Activated CD8-positive, alpha-beta memory T cell treated with anti-CD3 and anti-CD28 coated beads, Interleukin-2, amount 10 ng/mL, durations not matched to agents 7 days and 5 days (primary cell): ENCODE results near the gene BRSK2. TPM values are rescaled to one million over a fixed set of nuclear protein-coding genes. Genes with fewer than 3 reads are reported as not detected.

Source experiments
- ATAC-seq: fragments of 150-1000 bp; cut with Tn5 transposase; one replicate; pipeline ENCODE4 v1.10.0; 2021; ENCODE audit warnings: moderate library complexity
- CTCF ChIA-PET: fragments of 350-600 bp; sonication (Branson Sonifier 250); formaldehyde crosslinking; loops from one replicate; lab custom pipeline; 2021; ENCODE audit warnings: antibody characterized with exemption; lab: Charles Lee
- DNase-seq: peaks from one replicate; pipeline ENCODE4 v3.0.0-alpha.2; 2020
- H3K27ac Mint-ChIP-seq: one replicate; pipeline ENCODE4 v1.8.0; 2021; ENCODE audit warnings: mild to moderate bottlenecking, mixed read lengths
- H3K27me3 Mint-ChIP-seq: one replicate; pipeline ENCODE4 v1.8.0; 2021; ENCODE audit warnings: mixed read lengths
- H3K36me3 Mint-ChIP-seq: one replicate; pipeline ENCODE4 v1.8.0; 2021; ENCODE audit warnings: mild to moderate bottlenecking, mixed read lengths
- H3K4me1 Mint-ChIP-seq: one replicate; pipeline ENCODE4 v1.8.0; 2021; ENCODE audit warnings: mixed read lengths
- H3K4me3 Mint-ChIP-seq: one replicate; pipeline ENCODE4 v1.8.0; 2021; ENCODE audit warnings: mild to moderate bottlenecking, moderate library complexity, mixed read lengths
- H3K9me3 Mint-ChIP-seq: one replicate; pipeline ENCODE4 v1.8.0; 2022; ENCODE audit warnings: low read depth, mixed read lengths
- total RNA-seq, 2 experiments: library from RNA; stranded (reverse); gene quantifications; one replicate each; pipeline ENCODE4 v1.2.3, GENCODE V29; 2021

Gene BRSK2
- total RNA-seq, 2 experiments from 2014 or later: 0.40 TPM; not detected in 1

DNA sequence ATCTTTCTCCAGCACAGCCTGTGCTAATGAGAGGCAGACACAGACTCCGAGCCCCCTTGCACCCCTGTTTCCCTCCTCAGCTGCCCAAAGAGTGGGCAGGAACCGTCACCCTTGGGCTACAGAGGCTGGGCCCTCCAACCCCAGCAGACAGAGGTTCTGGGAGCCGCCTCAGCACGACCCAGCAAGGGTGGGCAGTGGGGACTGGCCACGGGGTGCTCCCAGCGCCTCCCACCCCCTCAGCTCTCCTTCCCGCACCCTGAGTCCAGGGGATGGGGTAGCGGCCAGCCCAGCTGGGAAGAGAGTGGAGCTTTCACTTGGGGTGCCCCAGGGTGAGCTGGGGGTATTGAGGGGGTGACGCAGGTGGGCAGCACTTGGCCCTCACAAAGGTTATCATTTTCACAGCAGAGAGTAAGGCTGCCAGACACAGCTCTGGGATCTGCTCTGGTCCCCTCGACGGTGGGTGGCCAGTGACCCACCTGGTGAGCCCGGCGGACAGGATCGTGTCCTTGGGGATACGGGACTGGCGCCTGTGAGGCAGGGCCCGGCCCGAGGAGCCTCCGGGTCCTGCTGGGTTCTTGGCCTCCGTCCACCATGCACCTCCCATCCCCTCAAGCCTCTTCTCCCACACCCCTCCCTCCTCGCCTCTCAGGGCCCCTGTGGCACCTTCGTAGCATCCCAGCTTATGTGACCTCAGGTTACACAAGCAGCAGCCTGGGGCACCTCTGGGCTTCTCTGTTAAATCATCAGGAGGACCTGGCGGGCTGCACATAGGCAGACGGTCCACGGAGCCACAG, 14.4 kb upstream of the BRSK2 start:
- H3K4me3 Mint-ChIP-seq: no peak overlapping the region
- no peaks in the 10 kb centered on the region for H3K4me1 Mint-ChIP-seq
- H3K27ac Mint-ChIP-seq: no peak overlapping the region
- DNase-seq (no peak), ATAC-seq (no peak)
- CTCF ChIA-PET: no interaction called here
- H3K27me3 Mint-ChIP-seq: peaks cover 11% of the 10 kb centered on the region
- no peaks in the 10 kb centered on the region for H3K9me3 Mint-ChIP-seq
- no peaks in the 10 kb centered on the region for H3K36me3 Mint-ChIP-seq

GRCh38 chr11:1375955-1376258, 13.8 kb upstream of the BRSK2 start:
- Mint-ChIP-seq H3K4me1 (no peaks in the 10 kb centered on the region), H3K36me3 (no peaks in the 10 kb centered on the region), H3K4me3 (no peak overlapping the region), H3K27ac (no peak overlapping the region), H3K27me3 (peaks cover 13% of the 10 kb centered on the region), H3K9me3 (no peaks in the 10 kb centered on the region)
- DNase-seq (no peak), ATAC-seq (no peak)
- CTCF ChIA-PET: no interaction called here

- Mint-ChIP-seq H3K27me3 (peaks cover 19% of the 10 kb centered on the region), H3K27ac (no peak overlapping the region), H3K4me3 (no peak overlapping the region), H3K4me1 (peaks cover under 1% of the 10 kb centered on the region), H3K36me3 (no peaks in the 10 kb centered on the region), H3K9me3 (no peaks in the 10 kb centered on the region)
- ATAC-seq: no peak
- CTCF ChIA-PET: no interaction called here
- DNase-seq: no peak
Measured at GRCh38 chr11:1377231-1377780, 12.4 kb upstream of the BRSK2 start.

- no peaks in the 10 kb centered on the region for H3K36me3 Mint-ChIP-seq
- DNase-seq (no peak), ATAC-seq (no peak)
- CTCF ChIA-PET: interaction anchor here (0.7 kb wide), 1 partner anchor 72 kb away, joined by 3 read pairs; the partner anchor contains the start of gene TOLLIP
- no peak overlapping the region for H3K4me3 Mint-ChIP-seq
- H3K27ac Mint-ChIP-seq: no peak overlapping the region
- H3K27me3 Mint-ChIP-seq: peaks cover 27% of the 10 kb centered on the region
- H3K9me3 Mint-ChIP-seq: no peaks in the 10 kb centered on the region
- H3K4me1 Mint-ChIP-seq: peaks cover 11% of the 10 kb centered on the region
Measured at GRCh38 chr11:1381793-1382425, 7.8 kb upstream of the BRSK2 start.

- Mint-ChIP-seq H3K4me1 (peaks cover 11% of the 10 kb centered on the region), H3K27me3 (peaks cover 31% of the 10 kb centered on the region), H3K27ac (peak overlapping the region; percentile 15), H3K9me3 (no peaks in the 10 kb centered on the region), H3K4me3 (peak overlapping the region; percentile 67), H3K36me3 (no peaks in the 10 kb centered on the region)
- ATAC-seq: no peak
- CTCF ChIA-PET: interaction anchor here (0.7 to 1.0 kb wide), 2 partner anchors 71 to 73 kb away, joined by 3 to 4 read pairs; partner anchors contain the start of gene TOLLIP
- no peak for DNase-seq
Measured at GRCh38 chr11:1382429-1382828, 7.3 kb upstream of the BRSK2 start.

- DNase-seq (peak; percentile 83), ATAC-seq (peak; percentile 91)
- CTCF ChIA-PET: interaction anchor here (0.7 to 1.0 kb wide), 2 partner anchors 72 to 73 kb away, joined by 3 to 4 read pairs; partner anchors contain the start of gene TOLLIP
- peak overlapping the region; percentile 74 for H3K27ac Mint-ChIP-seq
- H3K36me3 Mint-ChIP-seq: no peaks in the 10 kb centered on the region
- peak overlapping the region; percentile 67 for H3K4me3 Mint-ChIP-seq
- peaks cover 11% of the 10 kb centered on the region for H3K4me1 Mint-ChIP-seq
- H3K27me3 Mint-ChIP-seq: peaks cover 37% of the 10 kb centered on the region
- no peaks in the 10 kb centered on the region for H3K9me3 Mint-ChIP-seq
Measured at GRCh38 chr11:1382831-1383607, 6.7 kb upstream of the BRSK2 start.

DNA sequence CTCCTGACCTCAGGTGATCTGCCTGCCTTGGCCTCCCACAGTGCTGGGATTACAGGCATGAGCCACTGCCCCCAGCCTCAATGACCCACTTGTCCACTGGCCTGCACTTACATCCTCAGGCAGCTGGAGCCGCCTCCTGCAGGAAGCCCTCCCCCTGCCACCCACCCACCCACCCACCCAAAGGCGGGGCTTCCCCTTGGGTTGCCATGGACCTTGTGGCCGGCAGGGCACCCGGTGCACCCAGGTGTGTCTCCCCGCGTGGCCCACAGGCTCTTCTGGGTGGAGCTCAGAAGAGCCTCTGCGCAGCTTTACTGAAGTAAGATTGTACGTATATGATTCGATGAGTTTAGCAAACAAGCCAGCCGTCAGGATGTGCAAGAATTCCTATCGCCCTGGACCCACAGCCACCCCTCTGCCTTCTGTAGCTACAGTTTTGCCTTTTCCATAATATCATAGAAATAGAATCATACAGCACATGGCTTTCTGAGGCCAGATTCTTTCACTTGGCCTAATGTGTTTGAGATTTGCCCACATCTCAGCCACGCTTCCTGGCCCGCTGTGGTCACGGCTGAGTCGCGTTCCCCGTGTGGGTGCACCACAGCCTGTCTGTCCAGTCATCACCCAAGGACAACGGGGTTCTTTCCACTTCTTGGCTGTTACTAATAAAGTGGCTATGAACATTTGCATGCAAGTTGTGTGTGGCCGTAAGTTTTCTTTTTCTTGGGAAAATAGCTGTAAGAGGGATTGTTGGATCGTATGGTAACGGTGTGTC, 5.3 kb upstream of the BRSK2 start:
- CTCF ChIA-PET: no interaction called here
- Mint-ChIP-seq H3K4me3 (no peak overlapping the region), H3K27ac (no peak overlapping the region), H3K4me1 (peaks cover 13% of the 10 kb centered on the region), H3K27me3 (peaks cover 38% of the 10 kb centered on the region), H3K36me3 (no peaks in the 10 kb centered on the region), H3K9me3 (no peaks in the 10 kb centered on the region)
- ATAC-seq (no peak), DNase-seq (no peak)

DNA sequence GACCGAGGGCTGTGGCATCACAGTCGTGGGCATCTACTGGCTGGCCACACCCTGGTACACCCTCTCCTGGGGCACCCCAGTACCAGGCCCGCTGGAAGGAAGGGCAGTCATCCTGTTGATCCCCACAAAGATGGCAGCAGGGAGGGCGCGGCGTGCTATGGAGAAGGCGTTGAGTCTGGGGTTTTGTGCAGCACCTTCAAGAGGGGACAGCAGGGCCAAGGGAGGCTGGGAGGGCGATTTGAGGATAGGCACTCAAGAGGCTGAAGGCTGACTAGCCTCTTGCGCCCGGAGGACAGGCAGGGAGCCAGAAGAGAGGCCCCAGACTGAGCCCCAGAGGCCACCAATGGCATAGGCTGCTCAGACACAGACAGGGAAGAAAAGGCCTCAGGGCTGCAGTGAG, 2.2 kb upstream of the BRSK2 start:
- DNase-seq (no peak), ATAC-seq (no peak)
- CTCF ChIA-PET: no interaction called here
- H3K4me1 Mint-ChIP-seq: peaks cover 11% of the 10 kb centered on the region
- no peaks in the 10 kb centered on the region for H3K9me3 Mint-ChIP-seq
- no peak overlapping the region for H3K4me3 Mint-ChIP-seq
- H3K36me3 Mint-ChIP-seq: no peaks in the 10 kb centered on the region
- peaks cover 41% of the 10 kb centered on the region for H3K27me3 Mint-ChIP-seq
- no peak overlapping the region for H3K27ac Mint-ChIP-seq

GRCh38 chr11:1387961-1388762, 1.6 kb upstream of the BRSK2 start:
- H3K4me1 Mint-ChIP-seq: peaks cover 11% of the 10 kb centered on the region
- CTCF ChIA-PET: no interaction called here
- no peak overlapping the region for H3K27ac Mint-ChIP-seq
- H3K9me3 Mint-ChIP-seq: no peaks in the 10 kb centered on the region
- DNase-seq: no peak
- no peak overlapping the region for H3K4me3 Mint-ChIP-seq
- no peaks in the 10 kb centered on the region for H3K36me3 Mint-ChIP-seq
- peaks cover 41% of the 10 kb centered on the region for H3K27me3 Mint-ChIP-seq
- no peak for ATAC-seq

DNA sequence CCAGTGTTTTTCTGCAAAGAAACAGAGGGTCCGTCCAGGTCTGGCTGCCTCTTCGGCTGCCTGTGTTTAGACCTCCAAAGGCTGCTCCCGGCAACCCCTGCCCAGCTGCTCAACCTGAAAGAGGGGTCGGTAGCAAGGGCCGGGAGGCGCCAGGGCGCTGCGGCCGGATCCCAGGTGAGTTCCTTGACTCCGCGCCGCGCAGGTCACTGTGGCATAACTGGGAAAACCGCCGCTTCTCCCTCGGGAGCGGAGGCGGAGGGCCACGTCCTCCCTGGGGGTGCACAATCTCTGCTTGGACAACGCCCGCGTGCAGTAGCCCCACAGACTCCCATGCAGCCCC, 1.0 kb upstream of the BRSK2 start:
- H3K27ac Mint-ChIP-seq: no peak overlapping the region
- H3K4me3 Mint-ChIP-seq: peak overlapping the region; percentile 48
- no peak for DNase-seq
- no peak for ATAC-seq
- H3K4me1 Mint-ChIP-seq: peaks cover 9% of the 10 kb centered on the region
- no peaks in the 10 kb centered on the region for H3K9me3 Mint-ChIP-seq
- H3K36me3 Mint-ChIP-seq: no peaks in the 10 kb centered on the region
- peaks cover 41% of the 10 kb centered on the region for H3K27me3 Mint-ChIP-seq
- CTCF ChIA-PET: no interaction called here

DNA sequence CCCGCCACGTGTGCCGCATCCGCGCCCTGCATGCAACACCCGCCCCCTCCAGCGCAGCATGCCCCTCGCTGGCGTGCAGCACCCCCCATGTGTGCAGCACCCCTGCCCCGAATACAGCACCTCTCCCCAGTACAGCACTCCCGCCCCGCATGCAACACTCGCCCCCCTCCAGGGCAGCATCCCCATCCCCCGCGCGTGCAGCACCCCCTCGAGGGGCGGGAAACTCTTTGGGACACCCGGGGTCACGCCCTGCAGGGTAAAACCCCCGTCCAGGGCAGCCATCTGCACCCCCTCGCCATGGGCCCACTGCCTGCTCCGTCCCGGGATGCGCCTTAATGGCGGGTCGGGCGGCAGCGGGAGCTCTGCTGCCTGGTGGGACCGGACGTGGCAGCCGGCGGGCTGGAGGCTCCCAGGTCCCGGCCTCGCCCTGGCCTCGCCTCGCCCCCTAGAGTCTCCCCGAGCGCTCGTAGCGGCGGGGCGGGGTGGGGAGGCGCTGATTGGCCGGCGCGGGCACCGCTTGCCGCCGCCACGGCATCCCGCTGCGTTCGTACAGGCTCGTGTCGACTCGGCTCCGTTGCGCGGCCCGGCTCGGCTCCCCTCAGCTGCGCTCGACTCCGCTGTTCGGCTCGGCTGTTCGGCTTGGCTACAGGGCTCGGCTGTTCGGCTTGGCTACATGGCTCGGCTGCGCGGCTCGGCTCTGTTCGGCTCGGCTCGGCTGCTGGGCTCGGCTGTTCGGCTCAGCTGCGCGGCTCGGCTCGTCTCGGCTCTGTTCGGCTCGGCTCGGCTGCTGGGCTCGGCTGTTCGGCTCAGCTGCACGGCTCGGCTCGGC, 417 bp upstream of the BRSK2 start:
- Mint-ChIP-seq H3K27ac (no peak overlapping the region), H3K27me3 (peaks cover 41% of the 10 kb centered on the region), H3K4me1 (peaks cover 8% of the 10 kb centered on the region), H3K9me3 (no peaks in the 10 kb centered on the region), H3K4me3 (peak overlapping the region; percentile 48), H3K36me3 (no peaks in the 10 kb centered on the region)
- ATAC-seq (peak; percentile 97), DNase-seq (peak; percentile 95)
- CTCF ChIA-PET: interaction anchor here (1.0 kb wide), 1 partner anchor 186 kb away, joined by 3 read pairs; no protein-coding TSS in a partner anchor
